Stimulated activated CD4-positive, alpha-beta T cell treated with anti-CD3 and anti-CD28 coated beads, TNF-alpha, amount 100 ng/mL, for 4 hours (primary cell): Measurements from ENCODE around the gene WASHC4.
A peak's percentile ranks its signal among the peaks of the same experiment; 100 is the strongest.

Experiments used
- DNase-seq, 3 experiments: peaks; one replicate each; pipeline ENCODE4 v3.0.0-alpha.2; 2020; ENCODE audit warnings: low read depth in 3 of 3

Gene WASHC4

DNA sequence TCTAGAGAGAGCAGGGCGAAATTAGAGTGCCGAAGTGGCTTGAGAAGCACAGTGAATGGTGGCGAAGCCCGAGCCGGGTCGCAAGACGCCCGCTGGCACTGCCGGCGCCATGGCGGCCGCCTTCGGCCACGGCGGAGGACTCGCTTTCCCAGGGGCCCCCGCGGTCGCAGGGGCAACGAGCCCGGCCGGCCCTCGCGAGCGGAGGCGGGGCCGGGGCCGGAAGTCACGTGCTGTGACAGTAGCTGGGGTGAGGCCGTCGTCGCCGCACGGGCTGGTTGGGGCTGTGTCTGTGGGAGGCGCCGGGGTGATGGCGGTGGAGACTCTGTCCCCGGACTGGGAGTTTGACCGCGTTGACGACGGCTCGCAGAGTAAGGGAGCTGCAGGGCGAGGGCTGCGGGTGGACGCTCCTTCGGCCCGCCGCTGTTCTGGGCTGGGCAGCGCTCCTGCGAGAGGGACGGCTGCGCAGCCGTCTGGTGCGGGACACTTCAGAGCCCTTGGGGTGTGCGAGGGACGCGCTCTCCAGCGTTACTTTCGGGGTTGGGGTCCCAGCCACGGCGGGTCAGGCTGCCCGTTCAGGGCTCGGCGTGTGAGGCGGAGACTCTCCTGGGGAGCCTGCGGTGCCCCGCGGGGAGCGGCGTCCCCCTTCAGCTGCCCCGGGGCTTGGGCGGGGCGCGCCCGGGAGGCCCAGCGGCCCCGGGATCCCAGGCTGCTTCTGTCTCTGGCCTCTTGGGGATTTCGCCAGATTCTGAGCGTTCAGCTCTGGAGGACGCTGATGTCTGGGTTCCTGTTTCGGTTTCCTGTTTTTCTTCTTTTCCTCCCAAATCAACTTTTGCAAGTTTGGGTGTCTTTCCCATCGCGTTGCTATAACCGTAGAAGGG lies at the start of gene WASHC4:
Gene WASHC4, plus strand, starts transcription at position 238 of the 878 bp plus-strand sequence. Its CDS starts 70 bp downstream, at position 308.
- DNase-seq, result peak; percentile 86 to 88 (median 87)

DNA sequence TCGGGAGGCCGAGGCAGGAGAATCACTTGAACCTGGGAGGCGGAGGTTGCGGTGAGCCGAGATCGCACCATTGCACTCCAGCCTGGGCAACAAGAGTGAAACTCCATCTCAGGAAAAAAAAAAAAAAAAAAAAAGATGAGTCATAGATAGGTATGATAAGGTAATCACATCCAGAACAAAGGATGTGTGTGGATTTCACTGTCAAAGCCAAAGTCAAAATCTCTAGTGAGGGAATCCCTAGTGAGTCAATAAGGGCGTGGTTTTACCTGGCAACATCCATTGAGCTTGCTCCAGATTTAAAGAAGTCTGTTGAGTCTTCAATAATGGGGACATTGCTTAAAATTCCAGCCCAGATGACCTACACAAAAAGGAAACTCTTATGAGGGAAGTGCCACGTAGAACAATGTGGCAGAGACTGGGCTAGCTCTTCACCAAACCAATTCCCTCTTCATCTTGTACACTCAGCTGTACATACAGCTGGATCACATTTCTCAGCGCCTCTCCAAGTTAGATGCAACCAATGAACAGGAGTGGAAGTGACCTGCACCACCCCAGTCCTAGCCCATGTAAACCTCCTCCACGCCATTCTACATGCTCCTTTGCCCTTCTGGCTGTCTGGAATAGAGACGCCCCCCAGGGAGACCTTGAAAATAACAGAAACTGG lies 46.7 kb upstream of the WASHC4 start:
- no peak for DNase-seq

DNA sequence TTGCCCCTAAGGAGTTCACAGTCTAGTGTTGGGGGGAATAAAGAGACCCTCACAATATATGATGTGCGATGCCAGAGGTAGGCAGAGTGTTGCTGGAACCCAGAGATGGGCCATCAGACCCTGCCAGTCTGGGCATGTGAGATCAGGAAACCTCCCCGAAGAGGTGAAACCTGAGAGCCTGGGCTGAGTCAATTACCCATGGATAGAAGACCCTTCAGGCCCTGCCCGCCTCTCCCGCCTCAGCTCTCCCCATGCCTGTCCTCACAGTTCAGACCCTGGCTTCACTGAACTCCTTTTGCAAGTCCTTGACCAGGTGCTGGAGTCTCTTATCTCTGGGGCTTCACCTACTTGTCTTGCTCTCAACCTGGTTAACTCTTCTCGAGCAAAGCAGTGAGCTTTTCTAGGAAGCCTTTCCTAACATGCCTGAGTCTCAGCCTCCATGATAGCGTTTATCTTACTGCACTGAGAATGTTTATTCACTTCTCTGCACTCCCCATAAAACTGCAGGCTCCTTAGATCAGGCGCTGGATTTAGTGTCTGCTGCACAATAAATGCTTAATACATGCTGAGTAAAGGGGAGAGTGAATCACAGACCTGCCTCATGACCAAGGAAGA lies 42.9 kb upstream of the WASHC4 start:
- no peak for DNase-seq

- DNase-seq, result no peak
Observed at GRCh38 chr12:105067511-105068031, 40.0 kb upstream of the WASHC4 start.

DNA sequence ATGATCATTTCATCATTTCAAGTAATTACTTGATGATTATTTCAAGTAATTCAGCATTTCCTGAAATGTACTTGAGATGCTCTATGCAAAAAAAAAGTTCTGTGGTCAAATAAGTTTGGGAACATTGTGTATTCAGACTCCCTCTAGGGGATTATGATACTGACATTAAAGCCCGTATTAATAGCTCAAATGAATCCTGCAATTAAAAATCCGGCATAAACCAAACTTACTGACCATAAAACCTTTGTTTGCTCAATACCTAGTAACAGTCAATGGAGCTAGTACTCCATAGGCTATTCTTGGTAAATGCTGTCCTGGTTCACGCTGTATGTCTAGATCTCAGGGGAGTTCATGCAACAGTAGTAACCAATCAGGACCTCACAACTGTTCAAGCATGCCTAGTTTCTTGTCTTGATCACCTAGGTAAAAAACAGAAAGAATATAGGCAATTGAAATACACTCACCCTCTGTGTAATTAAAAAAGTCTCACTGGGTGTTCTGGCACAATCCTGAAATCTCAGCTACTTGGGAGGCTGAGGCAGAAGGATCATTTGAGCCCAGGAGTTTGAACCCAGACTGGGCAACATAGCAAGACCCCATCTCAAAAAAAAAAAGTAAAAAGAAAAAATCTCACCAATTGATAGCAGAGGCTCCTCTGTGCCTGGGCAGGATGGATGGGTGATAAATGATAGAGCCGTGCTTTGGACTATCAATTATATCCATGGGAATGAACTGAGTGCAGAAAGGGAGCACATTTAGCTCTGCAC lies 37.4 kb upstream of the WASHC4 start:
- no peak for DNase-seq

- no peak for DNase-seq
Observed at GRCh38 chr12:105071981-105072380, 35.5 kb upstream of the WASHC4 start.

DNA sequence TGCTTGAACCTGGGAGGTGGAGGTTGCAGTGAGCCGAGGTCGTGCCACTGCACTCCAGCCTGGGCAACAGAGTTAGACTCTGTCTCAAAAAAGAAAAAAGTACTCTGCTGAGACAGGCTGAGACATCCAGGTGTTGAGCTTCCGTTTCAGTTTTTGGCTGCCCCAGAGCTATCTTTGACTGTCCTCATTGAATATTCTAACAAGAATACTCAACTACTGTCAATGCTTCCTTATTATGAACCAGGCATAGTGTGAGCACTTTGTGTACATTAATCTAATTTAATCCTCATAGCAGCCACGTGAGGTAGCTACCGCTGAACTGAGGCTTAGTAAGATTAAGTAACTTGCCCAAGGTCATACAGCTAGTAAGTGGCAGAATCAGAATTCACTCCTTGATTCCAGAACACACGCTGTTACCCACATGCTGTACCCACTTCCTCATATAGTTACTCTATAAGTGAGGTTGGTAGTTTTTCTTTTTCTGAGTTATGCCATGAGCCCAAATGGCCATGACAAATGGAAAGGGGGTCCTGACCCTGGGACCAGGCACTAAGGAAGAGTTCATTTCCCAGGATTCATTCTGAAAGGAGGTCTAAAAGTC lies 34.5 kb upstream of the WASHC4 start:
- no peak for DNase-seq

DNA sequence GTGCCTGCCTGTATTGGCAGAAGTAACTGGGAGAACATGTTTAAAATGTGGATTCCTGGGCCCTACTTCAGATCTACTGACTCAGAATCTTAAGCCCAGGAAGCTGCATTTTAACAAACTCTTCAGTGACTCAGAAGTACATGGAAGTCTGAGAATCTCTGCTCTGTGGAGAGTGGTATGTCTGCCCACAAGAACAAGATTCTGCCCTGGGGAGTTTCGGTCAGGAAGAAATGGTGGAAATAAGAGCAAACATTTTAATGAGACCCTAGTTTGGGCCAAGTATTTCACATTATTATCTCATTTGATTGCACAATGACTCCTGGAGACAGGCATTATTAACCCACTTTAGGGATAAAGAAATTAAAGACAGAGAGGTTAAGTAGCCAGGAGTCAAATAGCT lies 31.4 kb upstream of the WASHC4 start:
- no peak for DNase-seq

- no peak for DNase-seq
Observed at GRCh38 chr12:105076913-105077312, 30.6 kb upstream of the WASHC4 start.

DNA sequence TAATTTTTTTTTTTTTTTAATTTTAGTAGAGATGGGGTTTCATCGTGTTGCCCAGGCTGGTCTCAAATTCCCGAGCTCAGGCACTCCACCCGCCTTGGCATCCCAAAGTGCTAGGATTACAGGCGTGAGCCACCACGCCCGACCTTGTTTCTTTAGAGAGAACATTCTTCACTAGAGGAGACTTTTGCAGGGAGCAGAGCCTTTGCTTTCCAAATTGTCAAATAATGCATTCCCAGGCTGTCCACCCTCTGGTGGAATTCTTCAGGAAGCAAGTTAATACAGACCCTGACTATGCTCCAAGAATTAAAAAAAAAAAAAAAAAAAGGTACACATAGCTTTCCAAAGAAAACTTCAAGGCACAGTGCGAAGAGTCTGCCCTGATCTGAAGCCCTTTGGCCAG lies 30.1 kb upstream of the WASHC4 start:
- no peak for DNase-seq

GRCh38 chr12:105078712-105079570 lies 28.6 kb upstream of the WASHC4 start:
- DNase-seq, result no peak

- DNase-seq, result no peak
Observed at GRCh38 chr12:105083031-105083430, 24.5 kb upstream of the WASHC4 start.

GRCh38 chr12:105083551-105084105 lies 23.9 kb upstream of the WASHC4 start:
- DNase-seq, result no peak

DNA sequence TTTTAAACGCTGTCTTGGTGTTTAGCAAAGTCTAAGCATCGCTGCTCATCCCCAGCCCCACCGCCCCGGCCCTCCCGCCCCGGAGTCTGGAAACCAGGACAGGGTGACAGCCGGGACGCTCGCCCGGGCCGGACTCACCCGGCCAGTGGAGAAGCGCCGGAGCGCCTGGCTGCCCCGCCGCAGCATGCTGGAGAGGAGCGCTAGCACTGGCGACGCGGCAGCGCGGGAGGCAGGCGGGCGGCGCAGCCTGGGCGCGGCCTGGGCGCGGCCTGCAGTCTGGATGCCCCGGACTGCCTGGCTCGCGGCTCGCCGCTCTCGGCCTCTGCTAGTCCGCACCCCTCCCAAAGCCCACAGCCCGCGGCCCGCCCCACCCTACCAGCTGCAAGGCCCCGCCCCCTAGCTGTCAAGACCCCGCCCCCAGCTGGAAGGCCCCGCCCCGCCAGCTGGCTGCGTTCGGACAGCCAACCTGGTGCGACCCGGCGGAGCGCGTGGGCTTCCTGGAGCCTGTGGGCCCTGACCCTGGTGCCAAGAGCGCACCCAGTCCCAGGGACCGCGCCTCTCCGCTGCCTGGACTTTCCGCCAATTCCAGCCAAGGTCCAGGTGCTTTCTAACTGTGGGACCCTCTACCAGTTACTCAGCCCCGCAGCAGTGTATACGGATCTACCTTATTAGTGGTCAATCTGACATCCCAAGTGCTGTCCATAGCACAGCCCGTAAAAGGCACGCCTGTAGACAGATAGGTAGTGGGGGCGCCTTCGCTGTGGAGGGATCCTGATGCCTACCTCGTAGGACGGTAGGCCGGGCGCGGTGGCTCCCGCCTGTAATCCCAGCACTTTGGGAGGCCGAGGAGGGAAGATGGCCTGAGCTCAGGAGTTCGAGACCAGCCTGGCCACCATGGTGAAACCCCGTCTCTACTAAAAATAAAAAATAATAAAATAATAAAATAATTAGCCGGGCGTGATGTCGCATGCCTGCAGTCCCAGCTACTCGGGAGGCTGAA lies 23.0 kb upstream of the WASHC4 start, which contains the start of gene ALDH1L2:
Gene ALDH1L2, minus strand, starts transcription at position 208 of the 1,000 bp plus-strand sequence. Its CDS starts 22 bp downstream, at position 186.
- peak in 1 of 3 experiments; percentile 10 for DNase-seq

DNA sequence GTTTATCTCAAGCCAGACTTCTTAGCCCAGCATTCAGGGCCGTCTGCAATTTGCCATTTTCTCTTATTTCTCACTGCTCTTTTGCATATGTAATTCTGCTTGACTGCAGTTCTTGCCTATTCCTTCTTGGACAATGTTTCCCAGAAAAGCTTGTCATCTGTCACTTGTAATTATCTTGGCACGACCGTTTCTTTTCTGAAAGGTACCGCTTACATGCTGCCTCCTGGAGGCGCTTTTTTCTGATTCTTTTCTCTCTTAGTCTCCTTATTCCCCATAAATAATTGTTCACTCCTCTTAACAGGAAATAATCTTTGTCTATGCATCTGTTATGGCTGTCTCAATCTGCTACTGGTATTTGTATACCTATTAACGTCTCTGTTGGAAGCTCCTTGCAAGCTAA lies 22.0 kb upstream of the WASHC4 start:
- no peak for DNase-seq

DNA sequence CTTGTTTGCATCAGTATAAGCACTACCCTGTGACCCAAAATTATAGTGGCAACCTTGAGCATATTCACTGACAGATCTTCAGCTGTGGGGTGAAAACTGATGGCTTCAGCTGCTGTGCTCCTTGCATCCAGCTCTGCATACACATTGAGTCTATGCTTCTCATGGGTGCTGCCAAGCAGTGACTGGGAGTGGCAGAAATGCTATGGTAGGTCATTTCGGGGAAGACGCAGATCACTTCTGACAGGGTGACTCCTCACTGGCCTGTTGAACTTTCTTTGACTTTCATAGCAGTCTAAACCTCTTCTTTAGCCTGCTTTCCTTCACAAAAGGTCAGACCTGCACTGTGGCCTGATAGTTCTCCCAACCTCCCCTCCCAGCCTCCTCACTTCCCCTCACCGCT lies 17.7 kb upstream of the WASHC4 start:
- DNase-seq, result no peak

- no peak for DNase-seq
Observed at GRCh38 chr12:105090361-105090760, 17.2 kb upstream of the WASHC4 start.

DNA sequence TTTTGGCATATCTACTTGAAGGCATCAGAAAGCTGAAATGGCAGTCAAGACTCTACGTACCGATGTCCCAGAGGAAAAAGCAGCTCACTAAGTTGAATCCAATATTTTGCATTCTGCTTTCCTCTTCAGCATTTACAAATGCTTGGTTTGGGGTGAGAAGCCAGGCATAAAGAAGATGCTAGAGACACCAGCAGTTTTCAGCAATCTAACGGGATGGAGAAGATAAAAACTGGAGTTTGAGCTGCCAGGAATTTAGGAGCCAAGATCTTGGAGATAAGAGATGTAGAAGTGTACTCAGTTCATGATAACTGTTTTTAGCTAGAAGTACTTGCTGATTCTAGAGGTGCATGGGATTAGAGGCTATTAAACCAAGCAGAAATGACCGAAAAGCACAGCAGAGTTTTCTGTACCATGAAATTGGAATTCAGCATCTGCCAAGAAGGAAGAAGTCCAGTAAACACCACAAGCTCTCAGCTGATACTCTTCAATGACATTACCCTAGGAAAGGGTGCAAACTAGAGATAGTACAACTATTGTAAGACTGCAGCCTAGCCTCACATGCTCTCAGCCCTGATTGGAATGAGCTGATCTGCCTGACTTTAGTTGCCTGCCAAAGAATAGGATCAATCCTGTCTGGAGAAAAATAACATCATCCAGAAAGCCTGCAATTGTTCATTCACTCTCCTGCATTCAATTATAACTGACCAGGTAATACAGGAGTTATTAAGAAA lies 15.9 kb upstream of the WASHC4 start:
- DNase-seq, result no peak
